ENCODE measurements around the gene AGR2.

GRCh38 chr7:16765436-16765859 lies 39.4 kb downstream of the AGR2 start:
- TF ChIP-seq SUZ12 (IDR thresholded peaks at IDR 0.05; ENCODE audit: extremely low read depth, insufficient read depth, insufficient read length) (no peak), ZNF274 (IDR thresholded peaks at IDR 0.05; ENCODE audit: low read depth, low read length) (no peak), YY1 (IDR thresholded peaks at IDR 0.05; ENCODE audit: insufficient read depth, insufficient read length) (no peak)
